Spleen (tissue), 7 donors: Measurements from ENCODE around the gene SLC39A11.

Experiments
- CTCF ChIP-seq, 11 experiments: fragments of 200-600 bp in 7 of 11; fragments of 450-650 bp in 4 of 11; sonication (generic) in 4 of 11; IDR thresholded peaks in 8 of 11; conservative IDR thresholded peaks in 3 of 11; 1 replicate in 7 of 11; 2 replicates in 4 of 11; pipeline versions ENCODE4 v1.4.0 to v1.8.0; 2016 to 2021; ENCODE audit warnings: antibody characterized with exemption in 11 of 11, inconsistent platforms in 4 of 11, mild to moderate bottlenecking in 1 of 11
- POLR2AphosphoS5 ChIP-seq, 3 donors: sonication (generic); formaldehyde crosslinking; IDR thresholded peaks; one replicate each; pipeline ENCODE4 v1.5.1; 2017; ENCODE audit warnings: antibody characterized with exemption in 3 of 3
- donor health status: DM: no; HTN: no; CAD: no; lungs with moderate emphysema.
- donor health status: DM: no; HTN: no; CAD: no.
- donor health status: DM: no; HTN: no; CAD: no.

- TF ChIP-seq CTCF (IDR thresholded peaks at IDR 0.05 in 8 of 11, conservative IDR thresholded peaks at IDR 0.05 in 3 of 11) (no peak), POLR2AphosphoS5 (IDR thresholded peaks at IDR 0.05) (no peak)
Observed at GRCh38 chr17:72940496-72940895, 152.0 kb downstream of the SLC39A11 start.
